ENCODE measurements around the gene PDIA5. TPM values are rescaled to one million over a fixed set of nuclear protein-coding genes. Genes with fewer than 3 reads are reported as not detected.

The PDIA5 gene
- total RNA-seq, 1 donor = 54.3 TPM

- no peak for DNase-seq (ENCODE audit: insufficient read length, low spot score, missing footprints)
- TF ChIP-seq, protein P1, sequence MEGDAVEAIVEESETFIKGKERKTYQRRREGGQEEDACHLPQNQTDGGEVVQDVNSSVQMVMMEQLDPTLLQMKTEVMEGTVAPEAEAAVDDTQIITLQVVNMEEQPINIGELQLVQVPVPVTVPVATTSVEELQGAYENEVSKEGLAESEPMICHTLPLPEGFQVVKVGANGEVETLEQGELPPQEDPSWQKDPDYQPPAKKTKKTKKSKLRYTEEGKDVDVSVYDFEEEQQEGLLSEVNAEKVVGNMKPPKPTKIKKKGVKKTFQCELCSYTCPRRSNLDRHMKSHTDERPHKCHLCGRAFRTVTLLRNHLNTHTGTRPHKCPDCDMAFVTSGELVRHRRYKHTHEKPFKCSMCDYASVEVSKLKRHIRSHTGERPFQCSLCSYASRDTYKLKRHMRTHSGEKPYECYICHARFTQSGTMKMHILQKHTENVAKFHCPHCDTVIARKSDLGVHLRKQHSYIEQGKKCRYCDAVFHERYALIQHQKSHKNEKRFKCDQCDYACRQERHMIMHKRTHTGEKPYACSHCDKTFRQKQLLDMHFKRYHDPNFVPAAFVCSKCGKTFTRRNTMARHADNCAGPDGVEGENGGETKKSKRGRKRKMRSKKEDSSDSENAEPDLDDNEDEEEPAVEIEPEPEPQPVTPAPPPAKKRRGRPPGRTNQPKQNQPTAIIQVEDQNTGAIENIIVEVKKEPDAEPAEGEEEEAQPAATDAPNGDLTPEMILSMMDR (IDR thresholded peaks at IDR 0.05; ENCODE audit: extremely low read depth, low read depth, low read length) = no peak
- no peak overlapping the region for H3K4me3 ChIP-seq (ENCODE audit: insufficient read depth, low read length)
- H3K4me2 ChIP-seq (ENCODE audit: insufficient read depth, low read length) = no peak overlapping the region
- H4K20me1 ChIP-seq (ENCODE audit: insufficient read depth, low read length) = peaks cover 6% of the 10 kb centered on the region
- H2AFZ ChIP-seq (ENCODE audit: low read length) = no peak overlapping the region
- no peak overlapping the region for H3K27ac ChIP-seq (ENCODE audit: low read depth, low read length)
- no peaks in the 10 kb centered on the region for H3K27me3 ChIP-seq (ENCODE audit: insufficient read depth, low read length)
- H3K4me1 ChIP-seq (ENCODE audit: insufficient read depth, low read length) = no peaks in the 10 kb centered on the region
- no peaks in the 10 kb centered on the region for H3K9me3 ChIP-seq (ENCODE audit: low read depth, low read length)
- peaks cover 78% of the 10 kb centered on the region for H3K36me3 ChIP-seq (ENCODE audit: insufficient read depth, low read length)
- no peaks in the 10 kb centered on the region for H3K79me2 ChIP-seq (ENCODE audit: insufficient read depth, low read length)
Observed at GRCh38 chr3:123113889-123114450, 47.1 kb downstream of the PDIA5 start.

DNA sequence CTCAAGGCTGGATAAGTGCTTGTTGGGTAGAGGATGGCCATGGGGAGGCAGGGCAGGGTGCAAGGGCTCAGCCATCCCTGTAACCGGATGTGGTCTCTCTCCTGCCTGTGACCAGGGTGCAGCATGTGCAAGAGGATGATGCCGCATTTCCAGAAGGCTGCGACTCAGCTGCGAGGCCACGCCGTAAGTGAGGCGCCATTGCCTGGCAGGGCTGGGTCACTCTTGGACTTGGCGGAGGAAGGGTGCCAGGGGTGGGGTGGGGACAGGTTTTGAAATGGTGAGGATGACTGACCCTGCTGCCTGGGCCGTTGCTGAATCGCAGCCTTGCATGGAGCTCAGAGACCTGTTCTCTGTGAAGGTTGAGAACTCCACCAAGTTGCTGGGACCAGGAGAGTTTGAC, 49.3 kb downstream of the PDIA5 start:
- no peaks in the 10 kb centered on the region for H3K9me3 ChIP-seq (ENCODE audit: low read depth, low read length)
- H3K4me1 ChIP-seq (ENCODE audit: insufficient read depth, low read length) = no peaks in the 10 kb centered on the region
- no peaks in the 10 kb centered on the region for H3K79me2 ChIP-seq (ENCODE audit: insufficient read depth, low read length)
- peaks cover 80% of the 10 kb centered on the region for H3K36me3 ChIP-seq (ENCODE audit: insufficient read depth, low read length)
- H4K20me1 ChIP-seq (ENCODE audit: insufficient read depth, low read length) = peaks cover 10% of the 10 kb centered on the region
- TF ChIP-seq, protein P1 (IDR thresholded peaks at IDR 0.05; ENCODE audit: extremely low read depth, low read depth, low read length) = no peak
- no peak overlapping the region for H2AFZ ChIP-seq (ENCODE audit: low read length)
- no peak overlapping the region for H3K4me2 ChIP-seq (ENCODE audit: insufficient read depth, low read length)
- H3K27me3 ChIP-seq (ENCODE audit: insufficient read depth, low read length) = no peaks in the 10 kb centered on the region
- DNase-seq (ENCODE audit: insufficient read length, low spot score, missing footprints) = no peak
- no peak overlapping the region for H3K27ac ChIP-seq (ENCODE audit: low read depth, low read length)
- H3K4me3 ChIP-seq (ENCODE audit: insufficient read depth, low read length) = no peak overlapping the region

DNA sequence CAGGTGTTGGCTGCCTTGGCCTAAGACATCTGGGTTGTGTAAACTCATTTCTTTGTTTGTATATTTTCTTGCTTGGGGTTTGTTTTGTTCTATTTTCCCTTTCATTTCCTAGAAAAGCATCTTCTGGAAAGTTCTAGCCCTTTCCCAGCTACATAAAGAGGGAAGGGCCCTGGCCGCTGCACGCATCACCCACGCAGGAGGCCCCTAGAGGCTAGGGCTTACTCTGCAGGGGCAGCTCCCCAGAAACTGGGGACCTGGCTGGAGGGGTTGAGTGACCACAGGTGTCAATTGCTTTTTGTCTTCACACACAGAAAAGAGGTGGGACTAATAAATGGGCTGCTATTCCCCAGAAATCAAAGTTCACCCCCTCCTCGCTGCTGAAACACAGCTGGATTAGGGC, 52.6 kb downstream of the PDIA5 start:
- Histone ChIP-seq H3K79me2 (ENCODE audit: insufficient read depth, low read length) (no peaks in the 10 kb centered on the region), H4K20me1 (ENCODE audit: insufficient read depth, low read length) (peaks cover 13% of the 10 kb centered on the region), H3K27me3 (ENCODE audit: insufficient read depth, low read length) (no peaks in the 10 kb centered on the region), H3K4me3 (ENCODE audit: insufficient read depth, low read length) (no peak overlapping the region), H3K4me1 (ENCODE audit: insufficient read depth, low read length) (peaks cover 7% of the 10 kb centered on the region), H2AFZ (ENCODE audit: low read length) (no peak overlapping the region), H3K27ac (ENCODE audit: low read depth, low read length) (no peak overlapping the region), H3K9me3 (ENCODE audit: low read depth, low read length) (no peaks in the 10 kb centered on the region), H3K4me2 (ENCODE audit: insufficient read depth, low read length) (no peak overlapping the region), H3K36me3 (ENCODE audit: insufficient read depth, low read length) (peaks cover 82% of the 10 kb centered on the region)
- TF ChIP-seq, protein P1 (IDR thresholded peaks at IDR 0.05; ENCODE audit: extremely low read depth, low read depth, low read length) = no peak
- no peak for DNase-seq (ENCODE audit: insufficient read length, low spot score, missing footprints)

GRCh38 chr3:123119802-123120201, 53.0 kb downstream of the PDIA5 start:
- H3K79me2 ChIP-seq (ENCODE audit: insufficient read depth, low read length) = no peaks in the 10 kb centered on the region
- H3K4me2 ChIP-seq (ENCODE audit: insufficient read depth, low read length) = no peak overlapping the region
- H3K36me3 ChIP-seq (ENCODE audit: insufficient read depth, low read length) = peaks cover 83% of the 10 kb centered on the region
- peaks cover 12% of the 10 kb centered on the region for H4K20me1 ChIP-seq (ENCODE audit: insufficient read depth, low read length)
- no peak overlapping the region for H3K27ac ChIP-seq (ENCODE audit: low read depth, low read length)
- no peaks in the 10 kb centered on the region for H3K27me3 ChIP-seq (ENCODE audit: insufficient read depth, low read length)
- no peaks in the 10 kb centered on the region for H3K9me3 ChIP-seq (ENCODE audit: low read depth, low read length)
- H3K4me1 ChIP-seq (ENCODE audit: insufficient read depth, low read length) = peaks cover 7% of the 10 kb centered on the region
- H2AFZ ChIP-seq (ENCODE audit: low read length) = no peak overlapping the region
- no peak for DNase-seq (ENCODE audit: insufficient read length, low spot score, missing footprints)
- no peak overlapping the region for H3K4me3 ChIP-seq (ENCODE audit: insufficient read depth, low read length)
- TF ChIP-seq, protein P1 (IDR thresholded peaks at IDR 0.05; ENCODE audit: extremely low read depth, low read depth, low read length) = no peak

All from osteoblast (primary cell).